Astrocyte (in vitro differentiated cells and primary cell): Measurements from ENCODE around the gene RBMX2.

Experiments
- CTCF ChIP-seq: IDR thresholded peaks from 2 replicates; pipeline ENCODE4 v1.5.1; 2011; ENCODE audit warnings: low read depth, mild to moderate bottlenecking, inconsistent platforms, low read length, moderate library complexity; ENCODE audit not compliant: insufficient read depth
- EZH2 ChIP-seq: IDR thresholded peaks from 2 replicates; pipeline ENCODE4 v1.6.1; 2012; ENCODE audit warnings: mild to moderate bottlenecking, low read length, inconsistent platforms; ENCODE audit not compliant: insufficient read depth

- TF ChIP-seq CTCF (no peak), EZH2 (no peak)
Measured at GRCh38 chrX:130435937-130436336, 34.1 kb downstream of the RBMX2 start.
